ENCODE results near the gene SLC4A2.

The SLC4A2 gene

DNA sequence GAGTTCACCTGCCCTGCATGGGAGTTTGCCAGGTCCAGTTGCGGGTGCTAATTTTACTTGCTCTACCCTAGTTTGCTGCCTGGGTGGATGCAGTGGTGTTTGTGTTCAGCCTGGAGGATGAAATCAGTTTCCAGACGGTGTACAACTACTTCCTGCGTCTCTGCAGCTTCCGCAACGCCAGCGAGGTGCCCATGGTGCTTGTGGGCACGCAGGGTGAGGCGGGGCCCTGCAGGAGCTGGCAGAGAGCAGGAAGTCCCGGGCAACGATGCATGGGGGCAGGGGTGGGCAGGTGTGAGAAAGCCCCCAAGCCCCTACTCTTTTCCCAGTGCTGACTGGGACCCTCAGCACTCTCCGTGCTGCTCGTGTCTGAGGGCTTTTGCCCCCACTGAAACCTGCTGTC is 58.2 kb downstream of the SLC4A2 start:
- no peak for DNase-seq

DNA sequence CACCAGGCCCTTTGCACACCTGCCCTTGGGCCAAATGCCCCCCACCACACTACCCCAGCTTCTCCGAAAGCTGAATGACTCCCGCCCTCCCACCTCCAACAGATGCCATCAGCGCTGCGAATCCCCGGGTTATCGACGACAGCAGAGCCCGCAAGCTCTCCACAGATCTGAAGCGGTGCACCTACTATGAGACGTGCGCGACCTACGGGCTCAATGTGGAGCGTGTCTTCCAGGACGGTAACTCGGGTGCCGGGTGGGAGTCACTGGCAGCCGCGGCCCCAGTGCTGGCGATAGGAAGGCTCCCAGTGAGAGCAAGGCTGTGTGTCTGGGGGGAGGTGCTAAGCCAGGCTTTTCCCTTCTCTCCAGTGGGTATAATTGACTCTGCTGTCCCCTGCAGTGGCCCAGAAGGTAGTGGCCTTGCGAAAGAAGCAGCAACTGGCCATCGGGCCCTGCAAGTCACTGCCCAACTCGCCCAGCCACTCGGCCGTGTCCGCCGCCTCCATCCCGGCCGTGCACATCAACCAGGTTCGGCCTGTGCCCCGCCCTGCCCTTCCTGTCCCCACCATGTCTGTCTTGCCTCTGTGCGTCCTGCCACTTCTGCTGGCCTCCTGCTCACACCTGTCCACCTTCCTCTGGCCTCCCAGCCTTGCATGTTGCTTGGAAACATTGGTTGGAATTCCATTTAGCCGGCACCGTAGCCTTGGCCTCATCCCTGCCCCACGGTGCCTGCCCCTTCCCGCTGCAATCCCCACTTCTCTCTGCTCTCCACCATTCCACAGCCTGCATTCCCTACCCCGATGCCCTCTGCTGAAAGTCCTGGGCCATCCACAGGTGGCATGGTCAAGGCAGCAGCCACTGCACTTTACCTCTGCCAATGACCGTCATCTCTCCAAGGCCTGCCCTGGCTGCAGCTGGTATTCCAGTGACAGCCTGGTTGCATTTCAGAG is 59.0 kb downstream of the SLC4A2 start:
- no peak for DNase-seq

DNA sequence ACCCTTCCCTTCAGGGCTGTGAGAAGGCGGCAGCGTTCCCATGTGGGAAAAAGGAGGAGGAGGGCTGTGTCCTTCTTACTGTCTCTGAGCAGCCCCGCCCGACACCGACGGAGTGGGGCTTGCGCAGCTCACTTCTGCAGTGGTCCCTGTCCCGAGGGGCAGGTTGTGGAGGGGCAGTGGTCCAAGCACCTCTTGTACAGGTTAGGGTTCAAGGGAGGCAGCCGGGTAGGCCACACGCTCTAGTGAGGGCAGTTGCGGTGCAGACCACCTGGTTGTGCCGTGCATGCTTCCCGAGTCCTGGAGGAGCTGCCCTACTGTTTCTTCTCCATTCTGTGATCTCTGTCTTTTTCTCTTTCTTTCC is 59.6 kb downstream of the SLC4A2 start:
- no peak for DNase-seq

DNA sequence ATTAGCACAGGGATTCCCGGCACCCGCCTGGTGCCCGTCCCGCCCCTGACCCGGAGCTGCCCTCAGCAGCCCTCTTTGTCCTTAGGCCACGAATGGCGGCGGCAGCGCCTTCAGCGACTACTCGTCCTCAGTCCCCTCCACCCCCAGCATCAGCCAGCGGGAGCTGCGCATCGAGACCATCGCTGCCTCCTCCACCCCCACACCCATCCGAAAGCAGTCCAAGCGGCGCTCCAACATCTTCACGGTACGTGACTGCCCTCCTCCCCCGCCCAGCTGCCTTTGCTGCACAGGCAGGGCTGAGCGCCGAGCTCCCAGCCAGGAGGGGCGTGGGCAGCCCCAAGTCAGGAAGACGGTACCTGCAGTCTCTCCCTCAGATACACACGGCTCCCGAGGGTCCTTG is 60.5 kb downstream of the SLC4A2 start:
- no peak for DNase-seq

DNA sequence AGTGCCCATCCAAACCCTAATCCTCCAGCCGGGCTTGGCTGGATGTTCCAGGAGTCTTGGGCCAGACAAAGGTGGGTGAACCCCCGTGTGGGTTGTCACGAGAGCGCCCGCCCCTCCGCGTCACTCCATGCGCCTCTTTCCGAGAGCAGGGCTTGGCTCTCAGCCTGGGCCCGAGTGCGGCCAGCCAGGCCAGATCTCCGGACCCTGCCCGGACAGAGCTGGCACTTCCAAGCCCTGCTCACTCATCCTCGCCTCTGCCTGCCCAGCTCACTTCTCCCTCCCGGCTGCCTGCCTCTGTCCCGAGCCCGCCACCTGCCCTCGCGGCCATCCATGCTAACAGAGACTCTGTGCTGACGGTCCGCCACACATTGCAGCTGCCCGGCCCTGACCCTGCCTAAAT is 61.5 kb downstream of the SLC4A2 start:
- DNase-seq, result no peak

DNA sequence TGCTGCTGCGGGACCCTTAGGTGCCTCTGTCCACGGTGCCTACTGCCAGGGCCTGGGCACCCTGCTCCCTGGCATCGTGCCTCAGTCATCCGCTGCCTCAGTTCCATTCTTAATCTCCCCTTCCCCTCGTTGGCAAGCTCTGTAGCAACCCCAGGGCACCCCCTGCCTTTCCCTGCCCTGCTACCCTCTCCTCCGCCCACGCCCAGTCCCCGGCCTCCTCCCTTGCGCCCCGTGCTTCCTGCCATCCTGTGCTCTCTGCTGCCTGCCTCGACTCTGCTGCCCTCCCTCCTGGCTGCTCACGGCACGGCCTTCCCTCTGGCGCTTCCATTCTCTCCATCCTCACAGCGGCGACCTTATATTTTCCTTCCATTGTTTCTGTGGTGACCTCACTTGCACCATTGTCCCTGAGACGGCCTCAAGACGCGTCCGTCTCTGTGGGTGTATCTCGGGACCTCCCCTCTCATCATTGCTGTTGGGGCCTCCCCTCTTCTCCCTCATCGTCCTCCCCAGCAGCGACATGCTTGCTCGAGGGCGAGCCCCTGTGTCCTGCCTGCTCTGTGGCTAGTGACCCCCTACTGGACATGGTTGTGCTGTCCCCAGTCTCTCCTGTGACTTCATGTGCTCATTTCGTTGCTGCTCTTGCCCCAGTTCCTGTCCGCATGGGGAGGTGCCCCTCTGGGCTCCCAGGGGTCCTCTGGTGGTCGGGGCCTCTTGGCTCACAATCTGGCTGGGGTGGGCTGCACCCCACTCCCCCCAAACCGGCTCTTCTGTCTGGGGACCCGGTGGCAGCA is 62.2 kb downstream of the SLC4A2 start:
- DNase-seq, result no peak

DNA sequence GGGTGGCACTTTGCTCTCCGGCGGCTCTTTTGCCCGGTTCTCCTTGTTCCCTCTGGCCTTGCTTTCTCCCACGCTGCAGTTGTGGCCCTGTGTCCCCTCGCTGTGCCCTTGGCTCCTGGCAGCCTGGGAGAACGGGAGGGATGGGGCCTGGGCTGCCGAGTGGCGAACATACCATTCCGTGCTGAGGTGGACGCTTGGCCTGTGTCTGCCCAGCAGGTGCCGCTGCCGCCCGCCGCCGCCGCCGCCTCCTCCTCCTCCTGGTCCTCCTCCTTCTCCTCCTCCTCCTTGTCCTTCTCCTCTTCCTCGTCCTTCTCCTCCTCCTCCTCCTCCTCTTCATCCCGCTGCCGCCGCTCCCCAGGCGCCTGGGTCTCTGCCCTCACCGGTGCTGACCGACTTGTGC is 62.9 kb downstream of the SLC4A2 start:
- no peak for DNase-seq

DNA sequence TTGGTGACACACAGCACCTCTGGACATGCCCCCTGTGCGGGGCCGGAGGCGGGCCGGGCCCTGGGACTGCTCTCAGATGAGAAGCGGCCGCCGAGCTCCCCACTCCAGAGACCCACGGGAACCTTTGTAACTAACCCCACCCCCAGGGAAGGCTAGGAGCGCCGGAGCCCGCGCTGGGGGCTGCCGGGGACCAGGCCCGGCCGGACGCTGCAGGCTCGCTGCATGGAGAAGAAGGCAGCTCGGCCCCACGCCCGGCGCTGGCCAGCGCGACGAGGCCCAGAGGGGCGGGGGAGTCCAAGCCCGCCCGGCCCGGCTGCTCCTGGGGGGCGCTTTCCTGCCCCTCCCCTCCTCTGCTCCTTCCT is 63.4 kb downstream of the SLC4A2 start:
- DNase-seq, result no peak

DNA sequence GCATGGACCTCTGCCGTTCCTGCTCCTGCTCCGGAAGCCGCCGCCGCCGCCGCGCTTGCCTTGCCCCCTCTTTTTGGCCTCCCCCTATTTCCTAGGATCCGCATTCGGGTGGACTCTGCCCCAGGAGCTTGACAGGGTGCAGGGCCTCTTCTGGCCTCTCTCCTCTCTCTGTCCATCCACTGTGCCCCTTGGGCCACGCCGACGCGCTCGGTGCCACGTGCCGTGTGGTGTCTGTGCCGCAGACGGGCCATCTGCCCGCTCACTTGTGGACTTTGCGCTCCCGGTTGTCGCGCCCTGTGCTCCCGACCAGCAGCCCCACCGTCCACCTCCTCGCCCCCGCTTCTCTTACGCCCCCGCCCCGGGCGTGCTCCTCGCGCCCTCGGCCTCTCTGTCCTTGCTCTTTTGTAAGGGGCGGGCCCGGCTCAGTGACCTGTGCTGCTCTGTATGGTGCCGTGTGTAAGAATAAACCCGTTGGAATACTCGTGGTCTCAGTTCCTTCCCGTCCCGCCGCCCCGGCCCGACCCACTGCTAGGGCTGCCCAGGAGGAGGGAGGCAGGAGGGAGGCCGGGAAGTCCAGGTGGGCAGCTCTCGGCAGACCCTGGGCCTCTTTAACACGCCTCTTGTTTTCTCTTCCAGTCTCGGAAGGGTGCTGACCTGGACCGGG is 63.9 kb downstream of the SLC4A2 start:
- DNase-seq, result no peak

DNA sequence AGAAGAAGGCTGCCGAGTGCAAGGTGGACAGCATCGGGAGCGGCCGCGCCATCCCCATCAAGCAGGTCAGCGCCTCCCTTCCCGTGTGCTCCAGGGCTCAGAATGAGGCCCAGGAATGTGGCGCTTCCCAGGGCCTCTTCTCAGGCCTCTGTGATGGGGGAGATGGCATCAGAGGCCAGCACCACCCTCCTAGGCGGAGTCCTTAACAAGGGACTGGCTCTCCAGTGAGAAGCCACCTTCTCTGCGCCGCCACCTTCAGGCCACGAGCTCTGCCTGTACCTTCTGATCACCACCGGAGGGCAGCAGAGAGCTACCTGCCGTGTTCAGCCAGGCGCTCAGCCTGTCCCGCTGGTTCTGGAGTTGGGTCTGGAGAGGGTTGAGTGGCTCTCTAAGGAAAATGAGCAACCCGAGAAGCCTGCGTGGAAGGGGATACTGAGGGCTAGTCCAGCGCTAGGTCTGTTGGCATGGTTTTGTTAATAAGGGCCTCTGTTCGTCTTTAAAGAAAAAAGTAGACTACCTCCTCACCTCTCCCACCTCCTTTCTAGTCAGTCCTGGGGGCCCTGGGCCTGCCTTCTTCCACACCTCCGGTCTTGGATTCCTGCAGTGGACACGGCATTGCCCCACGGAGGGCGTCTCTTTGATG is 64.6 kb downstream of the SLC4A2 start:
- peak; percentile 66 for DNase-seq

DNA sequence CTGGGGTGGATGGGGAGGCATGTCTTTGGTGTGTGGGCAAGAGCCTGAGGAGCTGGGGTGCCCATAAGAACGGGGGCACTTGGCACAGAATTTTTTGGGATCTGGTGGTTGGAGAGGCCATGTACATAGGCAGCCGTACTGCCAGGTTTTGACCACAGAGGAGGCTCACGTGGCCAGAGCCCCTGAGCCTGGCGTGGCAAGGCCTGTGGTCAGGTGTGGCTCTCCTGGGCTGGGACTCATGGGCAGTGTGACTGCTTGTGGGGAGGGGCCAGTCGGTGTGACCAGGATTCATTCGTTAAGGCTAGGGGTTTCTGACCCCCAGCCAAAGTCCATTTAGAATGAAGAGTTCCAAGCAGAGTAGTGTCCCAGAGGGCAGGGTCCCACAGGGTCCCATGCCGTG is 65.1 kb downstream of the SLC4A2 start:
- no peak for DNase-seq

DNA sequence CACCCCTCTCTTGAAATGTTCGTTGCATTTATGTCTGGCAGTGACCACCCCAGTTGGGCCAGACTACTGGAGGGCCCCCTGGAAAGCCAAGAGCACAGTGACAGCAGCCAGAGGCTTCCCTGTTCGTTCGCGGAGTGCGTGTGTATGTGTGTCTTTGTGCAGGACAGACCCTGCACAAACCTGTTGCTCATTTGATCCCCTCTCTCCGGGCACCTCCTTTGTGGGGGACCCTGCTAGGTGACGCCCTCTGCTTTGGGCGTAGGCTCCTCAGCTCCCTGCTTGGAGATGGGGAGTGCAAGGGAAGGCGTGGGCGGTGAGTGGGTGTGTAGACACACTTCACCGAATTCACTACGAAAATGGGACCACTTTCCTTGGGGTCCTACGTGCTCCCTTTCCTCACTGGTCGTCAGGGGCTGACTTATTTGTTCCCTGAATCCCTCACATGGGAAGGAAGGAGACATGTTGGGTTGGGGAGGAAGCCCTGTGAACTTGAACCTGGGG is 65.6 kb downstream of the SLC4A2 start:
- no peak for DNase-seq

DNA sequence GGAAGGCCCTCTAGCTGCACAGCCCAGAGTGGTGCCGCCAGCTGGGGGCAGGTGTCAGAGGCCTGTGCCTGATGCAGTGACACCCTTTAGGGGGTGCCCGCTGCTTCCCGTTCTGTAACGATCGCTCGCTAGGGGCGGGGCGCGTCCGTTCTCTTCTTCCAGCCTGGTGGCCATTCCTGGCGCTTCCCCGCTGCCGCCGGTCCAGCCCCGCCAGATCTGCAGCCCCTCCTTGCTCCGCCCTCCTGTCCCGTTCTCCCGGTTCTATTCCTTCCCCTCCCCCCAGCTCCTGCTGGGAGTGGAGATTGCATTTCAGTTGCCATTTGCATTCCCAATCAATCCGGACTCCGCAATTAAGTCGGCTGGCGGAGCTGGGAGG is 66.1 kb downstream of the SLC4A2 start:
- DNase-seq, result no peak

DNA sequence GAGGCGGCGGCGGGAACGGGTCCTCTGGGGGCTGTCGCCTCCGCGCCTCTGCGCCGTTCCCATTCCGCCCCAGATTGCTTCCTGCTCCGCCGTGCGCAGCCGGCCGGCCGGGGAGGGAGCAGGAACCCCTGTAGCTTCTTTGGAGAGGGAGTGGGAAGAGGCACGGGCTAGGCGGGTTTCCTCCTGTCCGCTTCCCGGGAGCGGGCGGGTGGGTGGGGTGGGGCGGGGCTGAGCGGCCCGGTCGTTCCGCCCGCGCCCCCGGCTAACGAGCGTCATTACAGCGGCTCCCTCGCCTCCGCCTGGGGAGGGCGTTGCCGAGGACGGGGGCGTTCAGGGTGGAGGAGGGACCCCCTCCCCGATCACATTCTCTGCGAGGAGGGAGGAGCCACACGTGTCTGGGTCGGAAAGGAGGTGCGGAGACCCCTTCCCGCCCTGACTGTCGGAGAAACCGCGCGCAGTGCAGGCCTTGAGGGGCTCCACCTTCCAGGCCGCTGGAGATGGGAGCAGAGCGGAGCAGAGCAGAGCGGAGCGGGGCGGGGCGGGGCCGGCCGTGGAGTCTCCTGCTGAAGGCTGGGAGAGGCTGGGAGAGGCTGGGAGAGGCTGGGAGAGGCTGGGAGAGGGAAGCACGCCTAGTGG is 66.6 kb downstream of the SLC4A2 start:
- DNase-seq, result no peak

All from NCI-H510A treated with DMSO at 0.1 percent for 48 hours (cell line).